NCI-H2227 (cell line): ENCODE measurements around the gene ACYP2.
"Not testable (repeated sequence)": the region's sequence is repeated elsewhere in the genome, so short reads cannot be mapped to it uniquely, and the experiment has no call there.

Experiments
- DNase-seq: peaks from one replicate; lab custom pipeline; 2025; ENCODE audit not compliant: unreplicated experiment; lab: John Stamatoyannopoulos, UW

Gene ACYP2

GRCh38 chr2:54262015-54262765 lies 146.8 kb downstream of the ACYP2 start:
- DNase-seq: no peak

GRCh38 chr2:54265081-54265480 lies 149.7 kb downstream of the ACYP2 start:
- DNase-seq: not testable (repeated sequence)

- no peak for DNase-seq
Measured at GRCh38 chr2:54267577-54267976, 152.2 kb downstream of the ACYP2 start.

- DNase-seq: no peak
Measured at GRCh38 chr2:54271189-54271588, 155.8 kb downstream of the ACYP2 start.

- no peak for DNase-seq
Measured at GRCh38 chr2:54271843-54272627, 156.6 kb downstream of the ACYP2 start.

GRCh38 chr2:54274781-54275242 lies 159.4 kb downstream of the ACYP2 start:
- DNase-seq: no peak

GRCh38 chr2:54275541-54275940 lies 160.1 kb downstream of the ACYP2 start:
- no peak for DNase-seq

GRCh38 chr2:54279385-54279784 lies 164.0 kb downstream of the ACYP2 start:
- DNase-seq: no peak

- DNase-seq: no peak
Measured at GRCh38 chr2:54284826-54285225, 169.4 kb downstream of the ACYP2 start.

- no peak for DNase-seq
Measured at GRCh38 chr2:54285451-54285850, 170.0 kb downstream of the ACYP2 start.

GRCh38 chr2:54287532-54287931 lies 172.1 kb downstream of the ACYP2 start:
- DNase-seq: no peak

GRCh38 chr2:54289917-54290316 lies 174.5 kb downstream of the ACYP2 start:
- DNase-seq: no peak

- DNase-seq: no peak
Measured at GRCh38 chr2:54290356-54291025, 175.1 kb downstream of the ACYP2 start.

GRCh38 chr2:54294665-54295064 lies 179.2 kb downstream of the ACYP2 start:
- not testable (repeated sequence) for DNase-seq

- no peak for DNase-seq
Measured at GRCh38 chr2:54295911-54296310, 180.5 kb downstream of the ACYP2 start.

GRCh38 chr2:54298514-54298913 lies 183.1 kb downstream of the ACYP2 start:
- DNase-seq: no peak

GRCh38 chr2:54303631-54304030 lies 188.2 kb downstream of the ACYP2 start:
- DNase-seq: no peak

- no peak for DNase-seq
Measured at GRCh38 chr2:54306556-54306955, 191.1 kb downstream of the ACYP2 start.

GRCh38 chr2:54308186-54308585 lies 192.8 kb downstream of the ACYP2 start:
- DNase-seq: no peak

- no peak for DNase-seq
Measured at GRCh38 chr2:54308782-54309181, 193.4 kb downstream of the ACYP2 start.

GRCh38 chr2:54310311-54310710 lies 194.9 kb downstream of the ACYP2 start:
- no peak for DNase-seq

- no peak for DNase-seq
Measured at GRCh38 chr2:54310961-54311360, 195.5 kb downstream of the ACYP2 start.
